ENCODE measurements around the gene P4HB. TPM values are rescaled to one million over a fixed set of nuclear protein-coding genes. Genes with fewer than 3 reads are reported as not detected.

P4HB gene
- total and polyA plus RNA-seq, 3 experiments from 2014 or later, result 342 to 482 (median 463) TPM

GRCh38 chr17:81889602-81890001 lies 29.3 kb upstream of the P4HB start:
- ChIA-PET CTCF (no interaction called here), POLR2A (interaction anchor here (1.4 kb wide), 1 partner anchor 20 kb away, joined by 3 read pairs; no protein-coding TSS in a partner anchor)
- Mint-ChIP-seq H3K4me3 (peak overlapping the region; percentile 37 to 89 (median 71)), H3K27me3 (peaks cover 0 to 1% of the 10 kb centered on the region in 2 donors), H3K27ac (peak overlapping the region in 7 of 8 donors; percentile 47 to 96 (median 80)), H3K4me1 (peaks cover 23 to 35% (median 24%) of the 10 kb centered on the region in 3 donors), H3K36me3 (peaks cover 0 to 65% (median 4%) of the 10 kb centered on the region in 3 donors), H3K9me3 (peaks cover 0 to 2% (median 0%) of the 10 kb centered on the region in 5 donors)
- Histone ChIP-seq H3K36me3 (ENCODE audit: insufficient read depth, low read length) (peaks cover 42% of the 10 kb centered on the region), H3K4me1 (ENCODE audit: insufficient read depth, low read length) (peaks cover 22% of the 10 kb centered on the region), H3K27ac (ENCODE audit: low read depth, low read length) (peak overlapping the region; percentile 73), H3K4me3 (ENCODE audit: low read length) (no peak overlapping the region), H3K27me3 (ENCODE audit: insufficient read depth, low read length, poor library complexity, severe bottlenecking) (no peaks in the 10 kb centered on the region), H3K9me3 (ENCODE audit: low read length) (no peaks in the 10 kb centered on the region)
- DNase-seq, result no peak

GRCh38 chr17:81888988-81889595 lies 28.8 kb upstream of the P4HB start:
- H3K4me1 ChIP-seq (ENCODE audit: insufficient read depth, low read length), result peaks cover 22% of the 10 kb centered on the region
- DNase-seq, result no peak
- H3K4me3 ChIP-seq (ENCODE audit: low read length), result no peak overlapping the region
- Mint-ChIP-seq H3K36me3 (peaks cover 0 to 66% (median 6%) of the 10 kb centered on the region in 3 donors), H3K4me1 (peaks cover 24 to 37% (median 26%) of the 10 kb centered on the region in 3 donors), H3K9me3 (peaks cover 0 to 2% (median 0%) of the 10 kb centered on the region in 5 donors), H3K4me3 (peak overlapping the region; percentile 37 to 86 (median 62)), H3K27me3 (peaks cover 0 to 1% of the 10 kb centered on the region in 2 donors), H3K27ac (peak overlapping the region; percentile 42 to 96 (median 69))
- POLR2A ChIA-PET, result interaction anchor here (1.4 kb wide), 1 partner anchor 19 kb away, joined by 3 read pairs; no protein-coding TSS in a partner anchor
- H3K27ac ChIP-seq (ENCODE audit: low read depth, low read length), result no peak overlapping the region
- H3K36me3 ChIP-seq (ENCODE audit: insufficient read depth, low read length), result peaks cover 45% of the 10 kb centered on the region
- no peaks in the 10 kb centered on the region for H3K27me3 ChIP-seq (ENCODE audit: insufficient read depth, low read length, poor library complexity, severe bottlenecking)
- CTCF ChIA-PET, result no interaction called here
- H3K9me3 ChIP-seq (ENCODE audit: low read length), result no peaks in the 10 kb centered on the region

- Histone ChIP-seq H3K27me3 (ENCODE audit: insufficient read depth, low read length, poor library complexity, severe bottlenecking) (no peaks in the 10 kb centered on the region), H3K9me3 (ENCODE audit: low read length) (no peaks in the 10 kb centered on the region), H3K4me1 (ENCODE audit: insufficient read depth, low read length) (peaks cover 22% of the 10 kb centered on the region), H3K36me3 (ENCODE audit: insufficient read depth, low read length) (peaks cover 46% of the 10 kb centered on the region), H3K4me3 (ENCODE audit: low read length) (no peak overlapping the region), H3K27ac (ENCODE audit: low read depth, low read length) (no peak overlapping the region)
- POLR2A ChIA-PET, result no interaction called here
- peak overlapping the region in 4 of 8 donors; percentile 18 to 96 (median 63) for H3K27ac Mint-ChIP-seq
- no peak for DNase-seq
- H3K27me3 Mint-ChIP-seq, result peaks cover 0 to 1% of the 10 kb centered on the region in 2 donors
- CTCF ChIA-PET, result no interaction called here
- peaks cover 0 to 66% (median 6%) of the 10 kb centered on the region in 3 donors for H3K36me3 Mint-ChIP-seq
- H3K4me3 Mint-ChIP-seq, result peak overlapping the region in 5 of 7 donors; percentile 23 to 71 (median 52)
- H3K9me3 Mint-ChIP-seq, result peaks cover 0 to 2% (median 0%) of the 10 kb centered on the region in 5 donors
- peaks cover 24 to 37% (median 27%) of the 10 kb centered on the region in 3 donors for H3K4me1 Mint-ChIP-seq
These were observed 28.0 kb upstream of the P4HB start for GRCh38 chr17:81888105-81888987.

GRCh38 chr17:81885869-81886548 lies 25.7 kb upstream of the P4HB start:
- CTCF ChIA-PET, result no interaction called here
- H3K36me3 Mint-ChIP-seq, result peaks cover 0 to 72% (median 9%) of the 10 kb centered on the region in 3 donors

GRCh38 chr17:81885454-81885853 lies 25.1 kb upstream of the P4HB start:
- peaks cover 21 to 25% (median 24%) of the 10 kb centered on the region in 3 donors for H3K4me1 Mint-ChIP-seq
- H3K4me3 Mint-ChIP-seq, result peak overlapping the region in 1 of 7 donors; percentile 11
- peak overlapping the region in 5 of 8 donors; percentile 22 to 77 (median 61) for H3K27ac Mint-ChIP-seq
- no peaks in the 10 kb centered on the region for H3K9me3 Mint-ChIP-seq
- CTCF ChIA-PET, result no interaction called here
- Histone ChIP-seq H3K4me3 (ENCODE audit: low read length) (no peak overlapping the region), H3K9me3 (ENCODE audit: low read length) (no peaks in the 10 kb centered on the region), H3K27me3 (ENCODE audit: insufficient read depth, low read length, poor library complexity, severe bottlenecking) (no peaks in the 10 kb centered on the region), H3K36me3 (ENCODE audit: insufficient read depth, low read length) (peaks cover 46% of the 10 kb centered on the region), H3K27ac (ENCODE audit: low read depth, low read length) (no peak overlapping the region), H3K4me1 (ENCODE audit: insufficient read depth, low read length) (peaks cover 14% of the 10 kb centered on the region)
- peaks cover 0 to 1% of the 10 kb centered on the region in 2 donors for H3K27me3 Mint-ChIP-seq
- H3K36me3 Mint-ChIP-seq, result peaks cover 0 to 72% (median 9%) of the 10 kb centered on the region in 3 donors
- POLR2A ChIA-PET, result no interaction called here
- DNase-seq, result no peak

More at GRCh38 chr17:81885869-81886548, 25.7 kb upstream of the P4HB start:
- Histone ChIP-seq H3K4me3 (ENCODE audit: low read length) (no peak overlapping the region), H3K9me3 (ENCODE audit: low read length) (no peaks in the 10 kb centered on the region), H3K36me3 (ENCODE audit: insufficient read depth, low read length) (peaks cover 46% of the 10 kb centered on the region), H3K27me3 (ENCODE audit: insufficient read depth, low read length, poor library complexity, severe bottlenecking) (no peaks in the 10 kb centered on the region), H3K4me1 (ENCODE audit: insufficient read depth, low read length) (peaks cover 17% of the 10 kb centered on the region), H3K27ac (ENCODE audit: low read depth, low read length) (no peak overlapping the region)
- POLR2A ChIA-PET, result no interaction called here
- Mint-ChIP-seq H3K9me3 (no peaks in the 10 kb centered on the region), H3K27me3 (peaks cover 0 to 1% of the 10 kb centered on the region in 2 donors), H3K4me3 (peak overlapping the region in 2 of 7 donors; percentile 6 to 11), H3K27ac (peak overlapping the region in 4 of 8 donors; percentile 37 to 77 (median 64)), H3K4me1 (peaks cover 23 to 29% (median 27%) of the 10 kb centered on the region in 3 donors)
- no peak for DNase-seq

- no peaks in the 10 kb centered on the region for H3K9me3 ChIP-seq (ENCODE audit: low read length)
- no peaks in the 10 kb centered on the region for H3K27me3 ChIP-seq (ENCODE audit: insufficient read depth, low read length, poor library complexity, severe bottlenecking)
- H3K27ac ChIP-seq (ENCODE audit: low read depth, low read length), result no peak overlapping the region
- ChIA-PET POLR2A (no interaction called here), CTCF (no interaction called here)
- peaks cover 41% of the 10 kb centered on the region for H3K36me3 ChIP-seq (ENCODE audit: insufficient read depth, low read length)
- Mint-ChIP-seq H3K9me3 (no peaks in the 10 kb centered on the region), H3K36me3 (peaks cover 0 to 72% (median 9%) of the 10 kb centered on the region in 3 donors), H3K27me3 (peaks cover 0 to 1% of the 10 kb centered on the region in 2 donors), H3K4me3 (no peak overlapping the region), H3K27ac (peak overlapping the region in 4 of 8 donors; percentile 32 to 78 (median 64)), H3K4me1 (peaks cover 18 to 20% (median 20%) of the 10 kb centered on the region in 3 donors)
- DNase-seq, result no peak
- H3K4me1 ChIP-seq (ENCODE audit: insufficient read depth, low read length), result peaks cover 9% of the 10 kb centered on the region
- H3K4me3 ChIP-seq (ENCODE audit: low read length), result no peak overlapping the region
These were observed 24.6 kb upstream of the P4HB start for GRCh38 chr17:81884968-81885367.

GRCh38 chr17:81884520-81884919 lies 24.2 kb upstream of the P4HB start:
- Mint-ChIP-seq H3K36me3 (peaks cover 0 to 73% (median 9%) of the 10 kb centered on the region in 3 donors), H3K4me3 (no peak overlapping the region), H3K4me1 (peaks cover 17 to 20% (median 18%) of the 10 kb centered on the region in 3 donors), H3K9me3 (no peaks in the 10 kb centered on the region), H3K27ac (peak overlapping the region in 4 of 8 donors; percentile 39 to 75 (median 48)), H3K27me3 (peaks cover 0 to 1% of the 10 kb centered on the region in 2 donors)
- Histone ChIP-seq H3K9me3 (ENCODE audit: low read length) (no peaks in the 10 kb centered on the region), H3K4me3 (ENCODE audit: low read length) (no peak overlapping the region), H3K27me3 (ENCODE audit: insufficient read depth, low read length, poor library complexity, severe bottlenecking) (no peaks in the 10 kb centered on the region), H3K36me3 (ENCODE audit: insufficient read depth, low read length) (peaks cover 37% of the 10 kb centered on the region), H3K27ac (ENCODE audit: low read depth, low read length) (no peak overlapping the region), H3K4me1 (ENCODE audit: insufficient read depth, low read length) (peaks cover 5% of the 10 kb centered on the region)
- ChIA-PET POLR2A (no interaction called here), CTCF (no interaction called here)
- no peak for DNase-seq

All from CD8-positive, alpha-beta memory T cell (primary cell).